DOHH2 (cell line): ENCODE data around the gene FOXK1.

Source experiments
- H3F3A ChIP-seq: fragments of 200-600 bp; sonication (generic), shearing (Covaris generic); 2 replicates; pipeline ENCODE4 v1.6.0; 2016; ENCODE audit warnings: antibody characterized with exemption, mild to moderate bottlenecking; ENCODE audit not compliant: control insufficient read depth, insufficient read depth
- H3K27ac ChIP-seq: fragments of 200-600 bp; sonication (generic); 2 replicates; pipeline ENCODE4 v1.5.1; 2014; ENCODE audit warnings: low read depth, mild to moderate bottlenecking, low read length, moderate library complexity
- H3K27me3 ChIP-seq: fragments of 200-600 bp; sonication (generic); 2 replicates; pipeline ENCODE4 v1.6.1; 2014; ENCODE audit warnings: mild to moderate bottlenecking, low read length, mixed read lengths; ENCODE audit not compliant: control insufficient read depth
- H3K36me3 ChIP-seq: fragments of 200-600 bp; sonication (generic); 2 replicates; pipeline ENCODE4 v1.6.1; 2014; ENCODE audit warnings: mild to moderate bottlenecking, low read length, moderate library complexity, mixed read lengths; ENCODE audit not compliant: control insufficient read depth
- H3K4me1 ChIP-seq: fragments of 200-600 bp; sonication (generic); 2 replicates; pipeline ENCODE4 v1.6.1; 2014; ENCODE audit warnings: mild to moderate bottlenecking, low read length, mixed read lengths; ENCODE audit not compliant: control insufficient read depth
- H3K4me2 ChIP-seq: fragments of 200-600 bp; sonication (generic); 2 replicates; pipeline ENCODE4 v1.6.0; 2014; ENCODE audit warnings: mild to moderate bottlenecking, low read length, moderate library complexity
- H3K4me3 ChIP-seq: fragments of 200-600 bp; sonication (generic); 2 replicates; pipeline ENCODE4 v1.5.1; 2014; ENCODE audit warnings: mild to moderate bottlenecking, low read length, mixed read lengths
- H3K79me2 ChIP-seq: fragments of 200-600 bp; sonication (generic); 2 replicates; pipeline ENCODE4 v1.6.1; 2014; ENCODE audit warnings: mild to moderate bottlenecking, low read length, mixed read lengths; ENCODE audit not compliant: control insufficient read depth
- H3K9me2 ChIP-seq: fragments of 200-600 bp; sonication (generic); replicated peaks from 2 replicates; pipeline ENCODE4 v1.6.1; 2014; ENCODE audit warnings: mild to moderate bottlenecking, low read length, mixed read lengths; ENCODE audit not compliant: control insufficient read depth
- H3K9me3 ChIP-seq: fragments of 200-600 bp; sonication (generic); 2 replicates; pipeline ENCODE4 v1.6.1; 2014; ENCODE audit warnings: antibody characterized with exemption, low read length, mixed read lengths; ENCODE audit not compliant: control insufficient read depth, insufficient read depth
- H4K20me1 ChIP-seq: fragments of 200-600 bp; sonication (generic); 2 replicates; pipeline ENCODE4 v1.6.0; 2014; ENCODE audit warnings: low read depth, mild to moderate bottlenecking, antibody characterized with exemption, low read length, moderate library complexity; ENCODE audit not compliant: control insufficient read depth, insufficient read depth
- CTCF ChIP-seq: fragments of 200-600 bp; sonication (generic); IDR thresholded peaks from one replicate; pipeline ENCODE4 v1.5.1; 2014; ENCODE audit warnings: antibody characterized with exemption, mild to moderate bottlenecking, low read depth, low read length; ENCODE audit not compliant: poor library complexity, severe bottlenecking
- EZH2phosphoT487 ChIP-seq: fragments of 200-600 bp; sonication (generic); IDR thresholded peaks from 2 replicates; pipeline ENCODE4 v1.6.1; 2017; ENCODE audit warnings: borderline replicate concordance, mild to moderate bottlenecking, antibody characterized with exemption, low read length, moderate library complexity, mixed read lengths

The FOXK1 gene

GRCh38 chr7:4715410-4715776 lies 33.3 kb downstream of the FOXK1 start:
- Histone ChIP-seq H3K9me3 (no peaks in the 10 kb centered on the region), H3F3A (peaks cover 9% of the 10 kb centered on the region), H3K4me3 (no peak overlapping the region), H3K79me2 (peaks cover 91% of the 10 kb centered on the region), H3K27ac (no peak overlapping the region), H3K27me3 (no peaks in the 10 kb centered on the region), H3K9me2 (no peaks in the 10 kb centered on the region), H3K4me1 (peaks cover 45% of the 10 kb centered on the region), H3K4me2 (no peak overlapping the region), H4K20me1 (peaks cover 18% of the 10 kb centered on the region; the same call in 1 of the 2 replicates), H3K36me3 (peaks cover 31% of the 10 kb centered on the region)
- no peak for TF ChIP-seq CTCF
- no peak for TF ChIP-seq EZH2phosphoT487

- Histone ChIP-seq H3F3A (peaks cover 9% of the 10 kb centered on the region), H3K9me2 (no peaks in the 10 kb centered on the region), H3K4me3 (no peak overlapping the region), H3K4me2 (no peak overlapping the region), H3K9me3 (no peaks in the 10 kb centered on the region), H3K4me1 (peaks cover 33% of the 10 kb centered on the region), H3K27ac (no peak overlapping the region), H4K20me1 (peaks cover 13% of the 10 kb centered on the region; the same call in 1 of the 2 replicates), H3K27me3 (no peaks in the 10 kb centered on the region), H3K36me3 (peaks cover 34% of the 10 kb centered on the region), H3K79me2 (peaks cover 91% of the 10 kb centered on the region)
- no peak for TF ChIP-seq EZH2phosphoT487
- TF ChIP-seq CTCF = no peak
Measured at GRCh38 chr7:4716946-4717795, 35.1 kb downstream of the FOXK1 start.

- Histone ChIP-seq H3K4me3 (no peak overlapping the region), H3K4me2 (no peak overlapping the region), H3K27me3 (no peaks in the 10 kb centered on the region), H3K9me3 (no peaks in the 10 kb centered on the region), H4K20me1 (peaks cover 12% of the 10 kb centered on the region; the same call in 1 of the 2 replicates), H3F3A (peaks cover 2% of the 10 kb centered on the region; the same call in 1 of the 2 replicates), H3K79me2 (peaks cover 91% of the 10 kb centered on the region), H3K27ac (no peak overlapping the region), H3K9me2 (no peaks in the 10 kb centered on the region), H3K36me3 (peaks cover 38% of the 10 kb centered on the region), H3K4me1 (peaks cover 24% of the 10 kb centered on the region)
- no peak for TF ChIP-seq EZH2phosphoT487
- TF ChIP-seq CTCF = no peak
Measured at GRCh38 chr7:4718075-4718474, 36.0 kb downstream of the FOXK1 start.
